ENCODE results near the gene INKA1. TPM values are rescaled to one million over a fixed set of nuclear protein-coding genes. Genes with fewer than 3 reads are reported as not detected.

Gene INKA1
- total and polyA plus RNA-seq, 4 donors = 0.84 to 4.2 (median 1.2) TPM

DNA sequence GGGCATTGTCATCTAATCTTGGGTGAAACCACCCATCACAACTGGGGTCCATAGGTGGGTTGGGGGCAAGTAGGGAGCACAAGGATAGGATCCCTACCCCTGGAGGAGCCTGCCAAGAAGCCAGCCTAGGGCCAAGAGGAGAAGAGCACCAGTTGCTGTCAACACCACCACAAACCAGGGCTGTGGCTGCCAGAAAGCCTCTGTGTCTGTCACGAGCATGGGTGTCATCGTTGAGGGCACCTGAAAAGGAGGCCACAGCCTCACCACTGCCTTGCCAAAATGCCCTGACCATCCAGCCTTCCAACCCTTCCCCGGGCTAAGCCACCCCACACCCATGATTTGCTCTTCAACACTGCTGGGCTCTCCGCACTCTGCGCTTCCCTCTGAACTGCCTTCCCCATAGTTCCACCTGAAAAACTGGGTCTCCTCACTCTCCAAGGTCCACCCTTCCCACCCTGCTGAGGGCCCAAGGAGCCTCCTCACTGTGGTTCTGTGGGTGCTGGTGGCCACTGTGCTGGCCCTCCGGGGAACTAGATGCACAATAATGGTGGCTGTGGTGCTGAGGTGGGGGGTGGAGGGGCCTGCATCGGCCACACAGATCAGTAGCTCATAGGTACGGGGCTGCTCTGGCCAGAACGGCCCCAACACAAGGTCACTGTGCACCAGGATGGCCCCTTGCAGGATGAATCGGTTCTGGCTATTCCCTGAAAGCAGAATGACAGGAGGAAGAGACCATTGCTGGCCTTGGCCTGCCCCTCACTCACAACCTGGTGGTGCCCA, 10.5 kb upstream of the INKA1 start:
- Histone ChIP-seq H3K27me3 (ENCODE audit: control insufficient read depth in 4 of 4, insufficient read depth in 4 of 4, low read length in 3 of 4) (no peaks in the 10 kb centered on the region), H3K9me3 (ENCODE audit: control insufficient read depth in 4 of 4, low read length in 3 of 4) (no peaks in the 10 kb centered on the region), H3K4me3 (ENCODE audit: low read depth in 1 of 3, low read length in 3 of 3) (no peak overlapping the region), H3K9ac (ENCODE audit: low read depth in 1 of 2, low read length in 2 of 2) (no peak overlapping the region), H3K4me1 (ENCODE audit: control insufficient read depth in 4 of 4, insufficient read depth in 4 of 4, low read length in 3 of 4) (no peaks in the 10 kb centered on the region), H3K36me3 (ENCODE audit: control insufficient read depth in 4 of 4, insufficient read depth in 3 of 4, low read depth in 1 of 4, low read length in 3 of 4) (no peaks in the 10 kb centered on the region), H3K27ac (ENCODE audit: low read depth in 1 of 2, low read length in 2 of 2) (no peak overlapping the region)
- TF ChIP-seq RAD21 (IDR thresholded peaks at IDR 0.05) = no peak
- TF ChIP-seq HNF4G (IDR thresholded peaks at IDR 0.05) = no peak
- TF ChIP-seq ATF3 (IDR thresholded peaks at IDR 0.05) = no peak
- TF ChIP-seq EGR1 (IDR thresholded peaks at IDR 0.05; ENCODE audit: low read depth in 2 of 2) = no peak
- TF ChIP-seq RXRA (IDR thresholded peaks at IDR 0.05) = no peak
- WGBS = 89% methylated on average over 10 of the region's 10 CpGs
- DNase-seq (ENCODE audit: low spot score) = no peak

DNA sequence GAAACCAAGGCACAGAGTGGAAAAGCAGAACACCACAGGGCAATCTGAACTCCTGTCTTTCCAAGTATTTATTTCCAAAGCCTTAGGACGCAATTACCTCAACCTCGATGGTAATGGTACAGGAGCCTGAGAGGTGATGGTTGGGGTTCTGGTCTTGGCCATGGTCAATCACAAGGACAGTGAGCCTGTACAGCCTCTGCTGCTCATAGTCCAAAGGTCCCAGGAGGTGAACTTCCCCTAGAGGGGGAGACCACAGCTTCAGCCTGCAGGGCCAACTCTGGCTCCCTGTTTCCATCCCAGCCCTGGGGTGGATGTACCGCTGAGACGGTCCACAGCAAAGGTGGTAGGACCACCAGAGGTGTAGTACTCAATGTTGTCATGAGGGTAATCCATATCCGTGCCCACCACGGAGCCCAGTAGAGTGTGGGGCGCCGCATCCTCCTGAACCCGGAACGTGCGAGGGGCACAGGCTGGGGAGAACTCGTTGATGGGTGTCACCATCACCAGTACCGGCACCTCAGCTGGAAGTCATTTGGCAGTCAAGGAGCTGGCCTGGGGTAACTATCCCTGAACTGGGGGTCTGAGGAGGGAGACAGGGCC, 9.5 kb upstream of the INKA1 start:
- TF ChIP-seq GABPA (IDR thresholded peaks at IDR 0.05 in 1 of 2, conservative IDR thresholded peaks at IDR 0.05 in 1 of 2) = no peak
- TF ChIP-seq ATF3 (IDR thresholded peaks at IDR 0.05) = no peak
- no peak for TF ChIP-seq REST (IDR thresholded peaks at IDR 0.05)
- TF ChIP-seq CTCF (IDR thresholded peaks at IDR 0.05; ENCODE audit: low read depth, low read length, missing input control) = no peak
- TF ChIP-seq ZBTB33 (IDR thresholded peaks at IDR 0.05) = no peak
- no peak for TF ChIP-seq SP1 (IDR thresholded peaks at IDR 0.05)
- no peak for TF ChIP-seq FOXA1 (IDR thresholded peaks at IDR 0.05)
- no peak for TF ChIP-seq RXRA (IDR thresholded peaks at IDR 0.05)
- TF ChIP-seq FOXA2 (IDR thresholded peaks at IDR 0.05) = no peak
- TF ChIP-seq HNF4G (IDR thresholded peaks at IDR 0.05) = no peak
- no peak for TF ChIP-seq JUND (IDR thresholded peaks at IDR 0.05)
- no peak for TF ChIP-seq NR2F2 (IDR thresholded peaks at IDR 0.05)
- TF ChIP-seq YY1 (IDR thresholded peaks at IDR 0.05) = no peak
- no peak for TF ChIP-seq TAF1 (conservative IDR thresholded peaks at IDR 0.05)
- TF ChIP-seq HNF4A (conservative IDR thresholded peaks at IDR 0.05) = no peak
- TF ChIP-seq MAX (IDR thresholded peaks at IDR 0.05) = no peak
- TF ChIP-seq EGR1 (IDR thresholded peaks at IDR 0.05; ENCODE audit: low read depth in 2 of 2) = no peak
- no peak for TF ChIP-seq RAD21 (IDR thresholded peaks at IDR 0.05)
- Histone ChIP-seq H3K27me3 (ENCODE audit: control insufficient read depth in 4 of 4, insufficient read depth in 4 of 4, low read length in 3 of 4) (no peaks in the 10 kb centered on the region), H3K36me3 (ENCODE audit: control insufficient read depth in 4 of 4, insufficient read depth in 3 of 4, low read depth in 1 of 4, low read length in 3 of 4) (no peaks in the 10 kb centered on the region), H3K4me3 (ENCODE audit: low read depth in 1 of 3, low read length in 3 of 3) (no peak overlapping the region), H3K27ac (ENCODE audit: low read depth in 1 of 2, low read length in 2 of 2) (no peak overlapping the region), H3K4me1 (ENCODE audit: control insufficient read depth in 4 of 4, insufficient read depth in 4 of 4, low read length in 3 of 4) (no peaks in the 10 kb centered on the region), H3K9me3 (ENCODE audit: control insufficient read depth in 4 of 4, low read length in 3 of 4) (no peaks in the 10 kb centered on the region), H3K9ac (ENCODE audit: low read depth in 1 of 2, low read length in 2 of 2) (no peak overlapping the region)
- WGBS = 94% methylated on average over 13 of the region's 13 CpGs
- no peak for DNase-seq (ENCODE audit: low spot score)

Measured in liver (tissue), 9 donors.